Esophagus muscularis mucosa (tissue), 4 donors: ENCODE measurements around the gene ITPA. TPM values are rescaled to one million over a fixed set of nuclear protein-coding genes. Genes with fewer than 3 reads are reported as not detected.

Experiments used
- DNase-seq: peaks from one replicate; pipeline ENCODE4 v3.0.0-alpha.2; 2017; ENCODE audit errors: extremely low spot score
- H3K27ac ChIP-seq, 4 donors: fragments of 200-600 bp; sonication (generic); replicated peaks in 1 of 4; 1 replicate in 3 of 4; 2 replicates in 1 of 4; pipeline ENCODE4 v1.5.1; 2016 to 2019; ENCODE audit warnings: mild to moderate bottlenecking in 1 of 4
- H3K27me3 ChIP-seq, 4 donors: fragments of 200-600 bp; sonication (generic); one replicate each; pipeline versions ENCODE4 v1.5.1 to v1.6.0; 2016 to 2019
- H3K36me3 ChIP-seq, 4 donors: fragments of 200-600 bp; sonication (generic); one replicate each; pipeline ENCODE4 v1.5.1; 2016 to 2019
- H3K4me1 ChIP-seq, 4 donors: fragments of 200-600 bp; sonication (generic); one replicate each; pipeline ENCODE4 v1.5.1; 2016 to 2019
- H3K4me3 ChIP-seq, 4 donors: fragments of 200-600 bp; sonication (generic); 1 replicate in 2 of 4; 2 replicates in 2 of 4; pipeline ENCODE4 v1.5.1; 2016 to 2019; ENCODE audit warnings: mild to moderate bottlenecking in 4 of 4, moderate library complexity in 1 of 4
- H3K9me3 ChIP-seq, 4 donors: fragments of 200-600 bp; sonication (generic); 1 replicate in 3 of 4; 2 replicates in 1 of 4; pipeline ENCODE4 v1.5.1; 2016 to 2019
- CTCF ChIP-seq, 3 experiments: fragments of 200-600 bp in 2 of 3; fragments of 450-650 bp in 1 of 3; sonication (generic) in 2 of 3; IDR thresholded peaks; one replicate each; pipeline ENCODE4 v1.5.1; 2017 to 2019; ENCODE audit warnings: antibody characterized with exemption in 3 of 3, mild to moderate bottlenecking in 2 of 3, moderate library complexity in 1 of 3
- EP300 ChIP-seq: sonication (generic); formaldehyde crosslinking; IDR thresholded peaks from one replicate; pipeline ENCODE4 v1.6.1; 2017; ENCODE audit warnings: antibody characterized with exemption
- POLR2A ChIP-seq: fragments of 450-650 bp; IDR thresholded peaks from one replicate; pipeline ENCODE4 v1.6.1; 2017; ENCODE audit warnings: antibody characterized with exemption, moderate library complexity, mild to moderate bottlenecking, low read depth
- POLR2AphosphoS5 ChIP-seq, 2 donors: sonication (generic); formaldehyde crosslinking; IDR thresholded peaks; one replicate each; pipeline ENCODE4 v1.6.1; 2017; ENCODE audit warnings: antibody characterized with exemption in 2 of 2
- WGBS: methylation state at CpG from one replicate; pipeline ENCODE4 v1.1.5; 2018; 5-methylcytosine and 5-hydroxymethylcytosine counted together
- intact Hi-C: fragments of 100-400 bp; cut with DNase I; formaldehyde crosslinking; loops from one replicate; pipeline ENCODE4 v1.15.1; 2023
- total RNA-seq, 4 donors: library from RNA; depleted of rRNA; stranded (reverse); fragments of >200 nt; gene quantifications; one replicate each; pipeline versions ENCODE4 v1.1.0 to v1.2.1, GENCODE V29; 2016

The ITPA gene
- total RNA-seq, 4 donors from 2014 or later: 18.7 to 30.0 (median 27.8) TPM

DNA sequence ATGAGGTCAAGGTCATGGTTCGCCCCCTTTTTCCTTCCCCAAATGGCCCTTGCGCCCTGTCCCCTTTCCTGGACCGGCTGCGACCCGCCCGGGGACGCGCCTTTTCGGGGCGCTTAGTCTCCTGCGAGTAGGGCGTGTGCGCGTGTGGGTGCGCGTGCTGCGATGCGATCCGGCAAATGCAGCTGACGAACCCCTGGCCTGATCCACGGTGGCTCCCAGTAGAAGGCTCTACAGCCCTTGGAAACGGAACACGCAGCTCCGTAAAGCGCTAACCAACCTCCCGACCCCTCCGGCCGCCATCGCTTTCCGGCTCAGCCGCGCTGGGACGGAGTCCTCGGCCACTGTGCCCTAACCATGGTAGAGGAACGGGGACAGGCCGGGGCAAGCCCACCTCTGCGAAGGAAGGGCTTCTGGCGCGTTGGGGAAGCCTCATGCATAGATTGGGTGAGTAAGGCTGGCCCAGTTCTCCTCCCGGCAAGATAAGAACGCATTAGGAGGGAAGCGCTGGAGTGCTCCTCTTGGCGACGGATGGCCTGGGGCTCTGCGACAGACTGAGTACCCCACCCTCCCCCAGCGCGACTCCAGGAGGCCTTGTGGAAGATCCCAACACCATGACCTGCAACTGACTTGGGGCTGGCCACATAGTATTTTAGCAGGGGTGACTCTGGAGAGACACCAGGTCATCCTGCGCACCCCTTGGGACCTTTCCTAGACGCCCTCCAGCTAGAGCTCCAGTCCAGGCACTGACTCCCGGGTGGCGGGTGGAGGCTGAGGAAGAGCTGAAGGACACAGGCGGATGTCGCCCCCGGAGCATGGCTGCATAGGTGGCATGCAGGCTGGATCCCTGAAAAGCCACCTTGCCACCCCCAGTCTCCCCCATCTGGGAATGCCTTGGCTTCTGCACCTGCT is 30.8 kb downstream of the ITPA start:
- Histone ChIP-seq H3K4me3 (peak overlapping the region; percentile 63 to 80 (median 69)), H3K4me1 (peaks cover 20 to 30% (median 28%) of the 10 kb centered on the region in 4 donors), H3K36me3 (no peaks in the 10 kb centered on the region), H3K27me3 (peaks cover 7 to 100% (median 29%) of the 10 kb centered on the region in 4 donors), H3K27ac (peak overlapping the region in 1 of 4 donors; percentile 3), H3K9me3 (no peaks in the 10 kb centered on the region)
- no peak for DNase-seq
- intact Hi-C loops: no loop called here
- no peak for TF ChIP-seq EP300
- no peak for TF ChIP-seq POLR2A
- TF ChIP-seq POLR2AphosphoS5 (IDR thresholded peaks at IDR 0.05): no peak
- no peak for TF ChIP-seq CTCF (IDR thresholded peaks at IDR 0.05)
- 14% methylated on average over 38 of the region's 54 CpGs for WGBS

DNA sequence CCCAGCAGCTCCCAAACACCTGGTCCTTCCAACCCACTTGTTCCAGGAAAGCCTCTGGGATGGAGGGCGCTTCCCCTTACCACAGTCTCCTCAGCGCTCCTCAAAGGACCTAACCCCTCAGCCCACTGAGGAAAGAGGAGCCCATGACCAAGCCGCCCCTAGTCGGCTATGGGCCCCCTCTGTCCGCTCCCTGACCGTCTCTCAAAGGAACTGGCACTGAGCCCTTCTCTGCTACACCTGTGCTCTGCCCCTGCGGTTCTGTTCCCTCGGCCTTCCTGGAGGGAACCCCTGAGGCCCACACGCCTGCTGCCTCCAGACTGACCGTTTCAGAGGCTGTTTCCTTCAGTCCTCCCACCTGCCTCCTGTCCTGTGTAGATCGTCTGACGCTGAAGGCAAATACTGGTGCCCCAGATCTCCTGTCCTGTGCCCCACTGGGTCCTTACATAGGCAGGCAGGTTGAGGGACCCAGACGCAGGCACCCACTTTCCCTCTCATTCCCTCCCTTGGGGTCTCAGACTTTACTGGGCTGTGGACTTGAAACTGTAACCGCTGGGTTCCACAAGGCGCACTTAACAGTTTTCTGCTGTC is 31.6 kb downstream of the ITPA start:
- H3K27ac ChIP-seq: no peak overlapping the region
- intact Hi-C loops: no loop called here
- TF ChIP-seq EP300 (no peak), CTCF (IDR thresholded peaks at IDR 0.05) (no peak), POLR2A (no peak), POLR2AphosphoS5 (IDR thresholded peaks at IDR 0.05) (no peak)
- 89% methylated on average over 15 of the region's 15 CpGs for WGBS
- peaks cover 7 to 92% (median 29%) of the 10 kb centered on the region in 4 donors for H3K27me3 ChIP-seq
- no peak overlapping the region for H3K4me3 ChIP-seq
- H3K4me1 ChIP-seq: peaks cover 20 to 30% (median 28%) of the 10 kb centered on the region in 4 donors
- H3K36me3 ChIP-seq: no peaks in the 10 kb centered on the region
- no peak for DNase-seq
- H3K9me3 ChIP-seq: no peaks in the 10 kb centered on the region

- Histone ChIP-seq H3K36me3 (no peaks in the 10 kb centered on the region), H3K9me3 (no peaks in the 10 kb centered on the region), H3K27me3 (peaks cover 7 to 79% (median 26%) of the 10 kb centered on the region in 4 donors), H3K27ac (no peak overlapping the region), H3K4me3 (no peak overlapping the region), H3K4me1 (peaks cover 20 to 30% (median 28%) of the 10 kb centered on the region in 4 donors)
- 70% methylated on average over 6 of the region's 6 CpGs for WGBS
- intact Hi-C loops: no loop called here
- TF ChIP-seq CTCF (IDR thresholded peaks at IDR 0.05) (no peak), EP300 (no peak), POLR2A (no peak), POLR2AphosphoS5 (IDR thresholded peaks at IDR 0.05) (no peak)
- DNase-seq: no peak
Observed at GRCh38 chr20:3242172-3242692, 32.9 kb downstream of the ITPA start.

- no peak overlapping the region for H3K27ac ChIP-seq
- intact Hi-C loops: no loop called here
- H3K4me3 ChIP-seq: no peak overlapping the region
- no peak for DNase-seq
- no peaks in the 10 kb centered on the region for H3K36me3 ChIP-seq
- 80% methylated on average over 10 of the region's 11 CpGs for WGBS
- peaks cover 18 to 30% (median 26%) of the 10 kb centered on the region in 4 donors for H3K4me1 ChIP-seq
- H3K27me3 ChIP-seq: peaks cover 4 to 73% (median 14%) of the 10 kb centered on the region in 4 donors
- TF ChIP-seq POLR2A (no peak), CTCF (IDR thresholded peaks at IDR 0.05) (no peak), POLR2AphosphoS5 (IDR thresholded peaks at IDR 0.05) (no peak), EP300 (no peak)
- no peaks in the 10 kb centered on the region for H3K9me3 ChIP-seq
Observed at GRCh38 chr20:3243718-3244358, 34.5 kb downstream of the ITPA start.
